ENCODE results near the gene CTRB2.
"Not testable (repeated sequence)": the region's sequence is repeated elsewhere in the genome, so short reads cannot be mapped to it uniquely, and the experiment has no call there.

Gene CTRB2

GRCh38 chr16:75205961-75206748, 806 bp downstream of the CTRB2 start:
- not testable (repeated sequence) for DNase-seq (ENCODE audit: low spot score)

GRCh38 chr16:75205438-75205837, 1.5 kb downstream of the CTRB2 start:
- not testable (repeated sequence) for DNase-seq (ENCODE audit: low spot score)

GRCh38 chr16:75204905-75205304, 2.1 kb downstream of the CTRB2 start:
- DNase-seq (ENCODE audit: low spot score): not testable (repeated sequence)

- DNase-seq (ENCODE audit: low spot score): no peak
Measured at GRCh38 chr16:75204410-75204758, 2.6 kb downstream of the CTRB2 start.

GRCh38 chr16:75203667-75204409, 3.1 kb downstream of the CTRB2 start:
- no peak for DNase-seq (ENCODE audit: low spot score)

- DNase-seq (ENCODE audit: low spot score): no peak
Measured at GRCh38 chr16:75203096-75203495, 3.9 kb downstream of the CTRB2 start.

- DNase-seq (ENCODE audit: low spot score): no peak
Measured at GRCh38 chr16:75202069-75202590, 4.8 kb downstream of the CTRB2 start.

GRCh38 chr16:75198135-75198600, 8.8 kb downstream of the CTRB2 start:
- DNase-seq (ENCODE audit: low spot score): peak; percentile 63

GRCh38 chr16:75197522-75198134, 9.3 kb downstream of the CTRB2 start:
- no peak for DNase-seq (ENCODE audit: low spot score)

GRCh38 chr16:75196836-75197235, 10.1 kb downstream of the CTRB2 start:
- DNase-seq (ENCODE audit: low spot score): no peak

- no peak for DNase-seq (ENCODE audit: low spot score)
Measured at GRCh38 chr16:75195811-75196790, 10.9 kb downstream of the CTRB2 start.

- DNase-seq (ENCODE audit: low spot score): no peak
Measured at GRCh38 chr16:75193730-75194444, 13.1 kb downstream of the CTRB2 start.

- no peak for DNase-seq (ENCODE audit: low spot score)
Measured at GRCh38 chr16:75193265-75193650, 13.7 kb downstream of the CTRB2 start.

GRCh38 chr16:75192606-75193264, 14.2 kb downstream of the CTRB2 start:
- DNase-seq (ENCODE audit: low spot score): no peak

- DNase-seq (ENCODE audit: low spot score): no peak
Measured at GRCh38 chr16:75189638-75190245, 17.2 kb downstream of the CTRB2 start.

GRCh38 chr16:75188832-75189477, 18.0 kb downstream of the CTRB2 start:
- DNase-seq (ENCODE audit: low spot score): no peak

GRCh38 chr16:75181630-75182029, 25.3 kb downstream of the CTRB2 start:
- DNase-seq (ENCODE audit: low spot score): no peak

- DNase-seq (ENCODE audit: low spot score): no peak
Measured at GRCh38 chr16:75179208-75179607, 27.8 kb downstream of the CTRB2 start.

GRCh38 chr16:75176926-75177325, 30.0 kb downstream of the CTRB2 start:
- no peak for DNase-seq (ENCODE audit: low spot score)
